ENCODE results near the gene ATP5F1E. TPM values are rescaled to one million over a fixed set of nuclear protein-coding genes. Genes with fewer than 3 reads are reported as not detected.

Gene ATP5F1E
- total RNA-seq, 4 donors from 2014 or later, result 9.9 to 21.1 (median 15.2) TPM

- H3K4me3 ChIP-seq (ENCODE audit: low read depth, poor library complexity, severe bottlenecking), result no peak overlapping the region
- no peak for DNase-seq (ENCODE audit: low spot score in 2 of 2)
- intact Hi-C loops (cut with DNase I; ENCODE audit: low total_unique reads), result no loop called here
- 87 to 89% methylated on average over 23 to 27 of the region's 27 CpGs for WGBS, 2 donors
- TF ChIP-seq POLR2A (IDR thresholded peaks at IDR 0.05), result no peak
- TF ChIP-seq, protein P1, sequence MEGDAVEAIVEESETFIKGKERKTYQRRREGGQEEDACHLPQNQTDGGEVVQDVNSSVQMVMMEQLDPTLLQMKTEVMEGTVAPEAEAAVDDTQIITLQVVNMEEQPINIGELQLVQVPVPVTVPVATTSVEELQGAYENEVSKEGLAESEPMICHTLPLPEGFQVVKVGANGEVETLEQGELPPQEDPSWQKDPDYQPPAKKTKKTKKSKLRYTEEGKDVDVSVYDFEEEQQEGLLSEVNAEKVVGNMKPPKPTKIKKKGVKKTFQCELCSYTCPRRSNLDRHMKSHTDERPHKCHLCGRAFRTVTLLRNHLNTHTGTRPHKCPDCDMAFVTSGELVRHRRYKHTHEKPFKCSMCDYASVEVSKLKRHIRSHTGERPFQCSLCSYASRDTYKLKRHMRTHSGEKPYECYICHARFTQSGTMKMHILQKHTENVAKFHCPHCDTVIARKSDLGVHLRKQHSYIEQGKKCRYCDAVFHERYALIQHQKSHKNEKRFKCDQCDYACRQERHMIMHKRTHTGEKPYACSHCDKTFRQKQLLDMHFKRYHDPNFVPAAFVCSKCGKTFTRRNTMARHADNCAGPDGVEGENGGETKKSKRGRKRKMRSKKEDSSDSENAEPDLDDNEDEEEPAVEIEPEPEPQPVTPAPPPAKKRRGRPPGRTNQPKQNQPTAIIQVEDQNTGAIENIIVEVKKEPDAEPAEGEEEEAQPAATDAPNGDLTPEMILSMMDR (IDR thresholded peaks at IDR 0.05), result no peak
Observed at GRCh38 chr20:59001449-59002171, 30.5 kb downstream of the ATP5F1E start.

DNA sequence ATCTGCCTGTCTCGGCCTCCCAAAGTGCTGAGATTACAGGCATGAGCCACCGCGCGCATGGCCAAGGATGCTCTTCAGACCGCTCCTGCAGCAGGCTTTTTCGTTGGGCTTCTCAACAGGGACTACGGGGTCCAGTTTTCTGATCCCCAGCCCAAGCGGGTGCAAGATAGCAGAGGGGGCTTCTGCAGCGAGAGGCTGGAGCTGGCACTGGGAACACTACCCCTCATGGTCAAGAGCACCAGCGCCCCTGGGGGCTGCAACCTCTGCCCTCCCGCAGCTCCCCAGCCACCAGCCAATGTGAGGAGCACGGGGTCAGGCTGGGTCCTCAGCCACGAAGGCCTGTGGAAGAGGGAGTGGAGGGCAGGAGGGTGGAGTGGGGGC is 31.1 kb downstream of the ATP5F1E start:
- no peak for DNase-seq (ENCODE audit: low spot score in 2 of 2)
- intact Hi-C loops (cut with DNase I; ENCODE audit: low total_unique reads), result no loop called here
- TF ChIP-seq POLR2A (IDR thresholded peaks at IDR 0.05), result no peak
- TF ChIP-seq, protein P1 (IDR thresholded peaks at IDR 0.05), result no peak
- no peak overlapping the region for H3K4me3 ChIP-seq (ENCODE audit: low read depth, poor library complexity, severe bottlenecking)
- WGBS, 2 donors, result 87 to 90% methylated on average over 13 of the region's 13 CpGs

- 65 to 82% methylated on average over 3 of the region's 3 CpGs for WGBS, 2 donors
Observed at GRCh38 chr20:59000326-59000725, 31.8 kb downstream of the ATP5F1E start.

GRCh38 chr20:58998656-58999055 is 33.5 kb downstream of the ATP5F1E start:
- no peak for DNase-seq (ENCODE audit: low spot score in 2 of 2)
- no peak for TF ChIP-seq POLR2A (IDR thresholded peaks at IDR 0.05)
- TF ChIP-seq, protein P1 (IDR thresholded peaks at IDR 0.05), result no peak
- no peak overlapping the region for H3K4me3 ChIP-seq (ENCODE audit: low read depth, poor library complexity, severe bottlenecking)
- WGBS, 2 donors, result 95 to 98% methylated on average over 11 of the region's 11 CpGs
- intact Hi-C loops (cut with DNase I; ENCODE audit: low total_unique reads), result no loop called here

More at GRCh38 chr20:59000326-59000725, 31.8 kb downstream of the ATP5F1E start:
- no peak for DNase-seq (ENCODE audit: low spot score in 2 of 2)
- TF ChIP-seq POLR2A (IDR thresholded peaks at IDR 0.05), result no peak
- TF ChIP-seq, protein P1 (IDR thresholded peaks at IDR 0.05), result no peak
- no peak overlapping the region for H3K4me3 ChIP-seq (ENCODE audit: low read depth, poor library complexity, severe bottlenecking)
- intact Hi-C loops (cut with DNase I; ENCODE audit: low total_unique reads), result no loop called here

DNA sequence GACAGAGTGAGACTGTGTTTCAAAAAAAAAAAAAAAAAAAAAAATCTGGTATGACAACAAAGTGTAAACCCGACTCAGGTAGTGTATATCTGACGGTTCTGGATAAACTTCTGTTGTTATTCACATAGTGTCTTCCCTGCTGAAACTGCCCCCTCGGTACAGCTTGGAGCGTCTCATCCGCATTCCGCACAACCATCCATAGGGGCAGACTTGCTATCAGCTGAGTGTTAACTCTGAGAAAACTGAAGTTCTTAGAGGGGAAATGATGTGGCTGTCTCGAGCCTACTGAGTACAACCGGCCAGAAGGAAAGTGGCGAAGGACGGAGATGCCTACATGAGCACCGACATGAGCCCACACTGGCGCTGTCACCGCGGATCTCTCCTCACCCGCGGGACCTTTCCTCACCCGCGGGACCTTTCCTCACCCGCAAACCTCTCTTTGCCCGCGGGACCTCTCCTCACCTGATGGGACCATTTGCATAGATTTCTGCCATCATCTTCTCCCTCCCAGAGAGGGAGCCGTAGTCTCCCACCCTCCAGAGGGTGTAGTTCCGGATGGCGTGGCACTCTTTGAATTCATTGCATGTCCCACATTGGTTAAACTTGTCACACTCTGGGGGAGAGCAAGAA is 34.9 kb downstream of the ATP5F1E start:
- intact Hi-C loops (cut with DNase I; ENCODE audit: low total_unique reads), result no loop called here
- 93 to 95% methylated on average over 24 of the region's 24 CpGs for WGBS, 2 donors
- TF ChIP-seq, protein P1 (IDR thresholded peaks at IDR 0.05), result no peak
- TF ChIP-seq POLR2A (IDR thresholded peaks at IDR 0.05), result no peak

More for the DNA sequence above, 34.9 kb downstream of the ATP5F1E start:
- H3K4me3 ChIP-seq (ENCODE audit: low read depth, poor library complexity, severe bottlenecking), result no peak overlapping the region
- DNase-seq (ENCODE audit: low spot score in 2 of 2), result no peak

All from lower leg skin (tissue), 4 donors.